GM18907 (cell line): ENCODE results near the gene AIG1.

Source experiments
- ATAC-seq: cut with Tn5 transposase; IDR thresholded peaks from one replicate; pipeline ENCODE4 v1.9.1; 2021; ENCODE audit warnings: mild to moderate bottlenecking, moderate library complexity; ENCODE audit not compliant: unreplicated experiment

AIG1 gene

GRCh38 chr6:143349530-143349929 lies 288.8 kb downstream of the AIG1 start:
- no peak for ATAC-seq

GRCh38 chr6:143356101-143356880 lies 295.6 kb downstream of the AIG1 start:
- no peak for ATAC-seq

GRCh38 chr6:143357152-143357551 lies 296.5 kb downstream of the AIG1 start:
- no peak for ATAC-seq

GRCh38 chr6:143357561-143358255 lies 297.0 kb downstream of the AIG1 start:
- no peak for ATAC-seq

GRCh38 chr6:143361536-143362191 lies 301.0 kb downstream of the AIG1 start:
- no peak for ATAC-seq

GRCh38 chr6:143362192-143362558 lies 301.5 kb downstream of the AIG1 start:
- ATAC-seq: no peak

GRCh38 chr6:143363299-143363698 lies 302.6 kb downstream of the AIG1 start:
- no peak for ATAC-seq

- peak; percentile 100 for ATAC-seq
These were observed 307.7 kb downstream of the AIG1 start for GRCh38 chr6:143368426-143368825.

GRCh38 chr6:143369971-143370370 lies 309.3 kb downstream of the AIG1 start:
- no peak for ATAC-seq

- ATAC-seq: no peak
These were observed 310.2 kb downstream of the AIG1 start for GRCh38 chr6:143370812-143371370.

- no peak for ATAC-seq
These were observed 311.7 kb downstream of the AIG1 start for GRCh38 chr6:143372199-143372882.

GRCh38 chr6:143374014-143374413 lies 313.3 kb downstream of the AIG1 start:
- no peak for ATAC-seq

GRCh38 chr6:143375022-143375585 lies 314.4 kb downstream of the AIG1 start:
- no peak for ATAC-seq

GRCh38 chr6:143376375-143376774 lies 315.7 kb downstream of the AIG1 start:
- ATAC-seq: no peak

GRCh38 chr6:143376861-143377260 lies 316.2 kb downstream of the AIG1 start:
- no peak for ATAC-seq

- no peak for ATAC-seq
These were observed 324.9 kb downstream of the AIG1 start for GRCh38 chr6:143385636-143386035.

- ATAC-seq: no peak
These were observed 329.6 kb downstream of the AIG1 start for GRCh38 chr6:143390278-143390677.
